Measurements from ENCODE around the gene ARF1.

ARF1 gene

DNA sequence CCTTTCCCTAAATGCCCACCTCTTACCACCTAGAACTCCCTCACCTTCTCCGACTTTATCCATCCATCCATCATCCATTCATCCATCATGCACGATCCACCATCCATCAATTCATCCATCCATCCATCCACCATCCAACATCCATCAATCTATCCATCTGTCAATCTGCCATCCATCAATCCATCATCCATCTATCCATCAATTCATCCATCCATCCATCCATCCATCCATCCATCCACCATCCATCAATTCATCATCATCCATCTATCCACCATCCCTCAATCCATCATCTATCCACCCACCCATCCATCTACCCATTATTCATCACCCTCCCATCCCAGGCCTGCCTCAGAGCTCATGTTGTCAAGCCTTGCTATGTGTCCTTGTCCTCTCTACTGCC, 41.2 kb upstream of the ARF1 start:
- FAIRE-seq (no peak), DNase-seq (ENCODE audit: insufficient read length) (no peak)
- no peak for TF ChIP-seq TAF1 (IDR thresholded peaks at IDR 0.05; ENCODE audit: borderline replicate concordance, low read depth, low read length)
- TF ChIP-seq POLR2AphosphoS5 (IDR thresholded peaks at IDR 0.05; ENCODE audit: low read depth, low read length): no peak
- no peak for TF ChIP-seq POLR2A (IDR thresholded peaks at IDR 0.05; ENCODE audit: low read depth, low read length)

DNA sequence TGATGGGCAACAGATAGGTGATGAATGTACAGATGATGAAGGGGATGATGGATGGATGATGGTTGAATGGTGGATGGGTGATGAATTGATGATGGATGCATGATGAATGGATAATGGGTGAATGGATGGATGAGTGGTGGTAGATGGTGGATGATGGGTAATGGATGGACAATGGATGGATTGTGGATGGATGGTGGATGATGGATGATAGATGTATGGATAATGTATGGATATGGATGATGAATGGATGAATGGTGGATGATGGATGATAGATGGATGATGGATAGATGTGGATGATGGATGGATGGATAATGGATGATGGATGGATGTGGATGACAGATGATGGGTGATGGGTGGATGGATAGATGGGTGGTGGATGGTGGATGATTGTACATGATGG, 40.0 kb upstream of the ARF1 start:
- FAIRE-seq (no peak), DNase-seq (ENCODE audit: insufficient read length) (no peak)
- TF ChIP-seq TAF1 (IDR thresholded peaks at IDR 0.05; ENCODE audit: borderline replicate concordance, low read depth, low read length) (no peak), POLR2A (IDR thresholded peaks at IDR 0.05; ENCODE audit: low read depth, low read length) (no peak), POLR2AphosphoS5 (IDR thresholded peaks at IDR 0.05; ENCODE audit: low read depth, low read length) (no peak)

DNA sequence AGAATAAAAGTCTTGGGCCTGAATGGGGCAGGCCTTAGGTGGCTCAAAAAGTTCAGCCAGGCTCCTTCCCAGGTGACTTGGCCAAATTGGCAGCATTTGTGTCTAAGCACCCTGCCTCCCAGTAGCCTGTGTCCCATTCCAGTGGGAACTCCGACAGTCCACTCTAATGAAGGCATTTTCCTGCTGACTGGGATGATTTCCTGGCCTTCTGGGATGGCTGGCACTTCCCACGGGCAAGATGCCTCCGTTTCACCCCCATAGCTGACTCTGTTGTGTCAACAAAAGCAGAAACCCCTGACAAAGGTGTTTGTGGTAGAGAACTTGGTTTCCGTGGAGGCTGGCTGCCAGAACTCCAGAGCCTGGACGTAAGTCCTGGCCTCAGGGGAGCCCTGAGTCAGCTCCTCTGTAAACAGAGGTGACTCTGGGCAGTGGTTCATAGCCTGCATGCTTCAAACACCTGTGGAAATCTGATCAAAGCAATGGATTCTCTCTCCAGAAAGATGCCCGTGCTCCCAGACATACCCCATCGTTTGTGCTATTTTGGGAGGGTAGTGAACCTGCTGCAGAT, 39.1 kb upstream of the ARF1 start:
- FAIRE-seq (no peak), DNase-seq (ENCODE audit: insufficient read length) (no peak)
- TF ChIP-seq POLR2A (IDR thresholded peaks at IDR 0.05; ENCODE audit: low read depth, low read length): no peak
- no peak for TF ChIP-seq TAF1 (IDR thresholded peaks at IDR 0.05; ENCODE audit: borderline replicate concordance, low read depth, low read length)
- TF ChIP-seq POLR2AphosphoS5 (IDR thresholded peaks at IDR 0.05; ENCODE audit: low read depth, low read length): no peak

DNA sequence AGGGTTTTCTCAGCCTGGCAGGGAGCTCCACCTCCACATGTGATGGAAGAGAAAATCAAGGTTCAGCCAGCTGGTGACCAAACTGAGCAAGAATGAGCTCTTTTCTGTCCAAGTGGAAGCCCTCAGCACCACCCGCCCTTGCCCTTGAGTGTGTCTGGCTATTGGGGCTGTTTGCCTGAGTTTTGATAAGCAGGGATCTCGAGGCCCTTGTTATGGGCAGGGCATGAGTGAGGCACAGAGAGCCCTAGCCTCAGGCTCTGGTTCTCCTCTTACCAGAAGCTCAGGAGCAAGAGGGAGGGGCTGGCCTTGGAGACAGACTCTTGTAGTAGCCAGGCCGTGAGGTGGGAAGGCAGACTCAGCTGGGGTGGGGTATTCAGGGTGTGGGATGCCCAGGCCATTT, 37.5 kb upstream of the ARF1 start:
- TF ChIP-seq TAF1 (IDR thresholded peaks at IDR 0.05; ENCODE audit: borderline replicate concordance, low read depth, low read length) (no peak), POLR2A (IDR thresholded peaks at IDR 0.05; ENCODE audit: low read depth, low read length) (no peak), POLR2AphosphoS5 (IDR thresholded peaks at IDR 0.05; ENCODE audit: low read depth, low read length) (no peak)
- FAIRE-seq (no peak), DNase-seq (ENCODE audit: insufficient read length) (no peak)

DNA sequence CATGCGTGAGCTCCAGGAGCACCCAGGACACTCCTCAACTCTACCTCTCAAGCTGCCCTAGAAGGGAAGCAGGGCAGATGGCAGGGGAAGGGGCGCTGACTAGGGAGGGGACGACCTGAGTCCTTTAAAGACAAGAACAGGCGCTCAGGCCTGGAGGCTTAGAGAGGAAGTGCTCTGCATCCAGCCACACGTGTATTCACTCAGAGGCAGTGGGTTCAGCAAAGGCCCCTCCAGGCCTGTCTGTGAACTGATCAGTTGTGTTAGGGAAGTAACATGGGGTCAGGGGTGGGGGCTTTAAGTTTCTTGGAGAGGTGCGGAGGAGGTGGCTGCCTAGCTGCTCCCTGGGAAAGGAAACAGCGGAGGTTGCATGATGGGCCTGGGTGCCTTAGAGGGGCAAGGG, 37.1 kb upstream of the ARF1 start:
- DNase-seq (ENCODE audit: insufficient read length): no peak
- FAIRE-seq: no peak
- TF ChIP-seq POLR2AphosphoS5 (IDR thresholded peaks at IDR 0.05; ENCODE audit: low read depth, low read length) (no peak), POLR2A (IDR thresholded peaks at IDR 0.05; ENCODE audit: low read depth, low read length) (no peak), TAF1 (IDR thresholded peaks at IDR 0.05; ENCODE audit: borderline replicate concordance, low read depth, low read length) (no peak)

DNA sequence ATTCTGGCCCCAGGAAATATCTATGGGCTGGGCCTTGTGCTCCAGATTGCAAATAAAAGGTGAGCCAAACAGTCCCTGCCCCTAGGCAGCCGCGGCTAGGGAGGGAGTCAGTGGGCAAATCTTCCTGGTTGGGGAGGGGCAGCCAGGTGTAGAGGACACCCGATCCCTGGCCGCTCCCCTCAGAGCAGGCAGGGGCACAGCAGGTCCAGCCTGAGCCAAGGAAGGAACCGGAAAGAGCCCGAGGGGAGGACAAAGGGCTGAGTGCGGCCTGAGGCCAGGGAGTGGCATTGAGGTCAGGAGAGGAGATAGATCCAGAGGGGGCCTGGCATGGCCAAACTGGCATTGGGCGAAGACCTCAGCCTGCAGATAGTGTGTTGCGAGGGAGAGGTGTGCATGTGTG, 36.6 kb upstream of the ARF1 start:
- DNase-seq (ENCODE audit: insufficient read length): no peak
- TF ChIP-seq POLR2A (IDR thresholded peaks at IDR 0.05; ENCODE audit: low read depth, low read length): no peak
- no peak for TF ChIP-seq TAF1 (IDR thresholded peaks at IDR 0.05; ENCODE audit: borderline replicate concordance, low read depth, low read length)
- no peak for TF ChIP-seq POLR2AphosphoS5 (IDR thresholded peaks at IDR 0.05; ENCODE audit: low read depth, low read length)
- FAIRE-seq: no peak

DNA sequence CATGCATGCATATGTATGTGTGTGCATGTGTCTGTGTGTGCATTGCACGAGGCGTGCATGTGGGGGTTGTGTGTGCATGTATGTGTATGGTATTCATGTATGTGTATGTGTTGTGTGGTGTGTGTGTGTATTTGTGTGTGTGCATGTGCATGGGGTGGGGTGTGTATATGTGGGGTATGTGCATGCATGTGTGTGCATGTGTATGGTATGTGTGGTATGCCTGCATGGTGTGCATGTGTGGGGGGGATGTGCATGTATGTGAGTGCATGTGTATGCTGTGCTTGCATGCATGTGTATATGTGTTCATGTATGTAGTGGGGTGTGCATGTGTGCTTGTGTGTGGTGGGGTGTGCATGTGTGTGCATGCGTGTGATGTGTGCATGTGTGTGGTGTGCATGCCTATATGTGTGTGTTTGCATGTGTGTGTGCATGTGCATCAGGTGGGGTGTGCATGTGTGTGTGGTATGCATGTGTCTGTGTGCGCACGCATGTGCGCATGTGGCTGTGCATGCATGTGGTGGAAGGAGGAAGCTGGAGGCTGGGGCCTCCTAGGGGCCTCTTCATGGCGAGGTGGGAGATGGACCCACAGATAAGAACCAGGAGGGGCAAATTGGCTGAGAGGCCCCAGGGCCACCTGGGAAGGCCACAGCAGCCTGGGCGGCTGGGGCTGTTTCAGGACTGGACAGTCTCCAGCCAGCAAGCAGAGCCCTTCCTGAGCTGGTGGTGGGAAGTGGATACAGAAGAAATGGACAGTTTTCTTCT, 35.9 kb upstream of the ARF1 start:
- no peak for FAIRE-seq
- DNase-seq (ENCODE audit: insufficient read length): no peak
- TF ChIP-seq POLR2A (IDR thresholded peaks at IDR 0.05; ENCODE audit: low read depth, low read length) (no peak), POLR2AphosphoS5 (IDR thresholded peaks at IDR 0.05; ENCODE audit: low read depth, low read length) (no peak), TAF1 (IDR thresholded peaks at IDR 0.05; ENCODE audit: borderline replicate concordance, low read depth, low read length) (no peak)

DNA sequence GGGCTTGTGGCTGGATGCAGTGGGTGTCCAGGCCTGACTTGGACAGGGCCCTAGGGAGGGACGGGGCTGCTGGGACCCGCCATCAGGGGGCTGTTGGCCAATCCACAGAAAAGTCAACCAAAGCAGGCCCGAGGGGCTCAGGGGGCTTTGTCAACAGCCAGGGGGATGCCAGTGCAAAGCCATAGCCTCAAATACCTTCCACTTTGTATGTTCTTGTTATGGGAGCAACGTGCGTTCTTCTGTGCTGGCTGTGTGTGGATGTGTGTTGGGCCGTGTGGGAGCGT, 35.4 kb upstream of the ARF1 start:
- DNase-seq (ENCODE audit: insufficient read length): no peak
- no peak for TF ChIP-seq POLR2AphosphoS5 (IDR thresholded peaks at IDR 0.05; ENCODE audit: low read depth, low read length)
- no peak for TF ChIP-seq POLR2A (IDR thresholded peaks at IDR 0.05; ENCODE audit: low read depth, low read length)
- no peak for TF ChIP-seq TAF1 (IDR thresholded peaks at IDR 0.05; ENCODE audit: borderline replicate concordance, low read depth, low read length)
- FAIRE-seq: no peak

DNA sequence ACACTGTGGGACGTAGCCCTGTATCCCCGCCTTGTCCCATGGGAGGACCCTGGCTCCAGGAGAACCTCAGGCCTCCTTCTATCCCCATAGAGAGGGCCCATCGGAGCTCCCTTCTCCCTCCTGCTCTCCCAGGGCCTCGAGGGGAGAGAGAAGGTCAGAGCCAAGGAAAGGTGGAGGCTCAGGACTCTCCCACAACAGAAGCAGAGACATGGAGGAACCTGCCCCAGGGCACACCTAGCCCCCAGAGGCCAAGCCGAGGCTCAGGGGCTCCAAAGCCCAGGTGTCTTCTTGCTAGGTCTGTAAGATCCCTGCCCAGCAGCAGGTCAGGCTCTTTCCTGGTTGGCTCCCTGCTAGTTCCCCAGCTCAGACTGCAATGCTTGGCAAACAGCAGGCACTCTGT, 34.4 kb upstream of the ARF1 start:
- TF ChIP-seq TAF1 (IDR thresholded peaks at IDR 0.05; ENCODE audit: borderline replicate concordance, low read depth, low read length): no peak
- TF ChIP-seq POLR2A (IDR thresholded peaks at IDR 0.05; ENCODE audit: low read depth, low read length): no peak
- TF ChIP-seq POLR2AphosphoS5 (IDR thresholded peaks at IDR 0.05; ENCODE audit: low read depth, low read length): no peak
- no peak for FAIRE-seq

DNA sequence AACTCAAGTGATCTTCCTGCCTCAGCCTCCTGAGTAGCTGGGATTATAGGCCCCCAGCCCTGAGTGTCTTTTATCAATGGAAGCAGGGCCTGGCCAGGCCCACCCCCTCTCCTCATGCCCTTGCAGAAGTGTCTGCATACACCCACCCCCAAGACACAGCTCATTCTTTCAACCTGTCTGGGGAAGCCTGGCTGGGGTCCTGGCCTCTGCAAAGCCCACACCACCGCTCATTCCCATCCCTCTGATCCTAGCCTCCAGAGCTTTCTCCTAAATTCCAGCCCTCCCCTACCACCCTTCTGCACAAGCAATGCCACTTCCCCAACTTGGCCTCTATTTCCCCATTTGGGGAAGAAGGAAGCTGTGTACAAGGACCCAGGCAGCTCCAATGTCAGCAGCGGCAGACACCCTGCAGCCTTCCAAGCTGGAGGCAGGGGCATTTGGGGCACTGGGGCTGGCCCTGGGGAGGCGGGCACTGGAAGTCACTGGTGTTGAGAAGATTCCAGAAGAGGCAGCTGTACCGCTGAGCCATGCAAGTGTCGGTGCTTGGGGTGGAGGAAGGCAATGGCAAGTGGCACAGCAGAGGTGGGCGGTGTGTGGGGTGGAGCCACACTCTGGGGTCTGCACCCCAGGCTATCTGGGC, 33.7 kb upstream of the ARF1 start:
- FAIRE-seq (no peak), DNase-seq (ENCODE audit: insufficient read length) (no peak)
- no peak for TF ChIP-seq POLR2A (IDR thresholded peaks at IDR 0.05; ENCODE audit: low read depth, low read length)
- TF ChIP-seq POLR2AphosphoS5 (IDR thresholded peaks at IDR 0.05; ENCODE audit: low read depth, low read length): no peak
- no peak for TF ChIP-seq TAF1 (IDR thresholded peaks at IDR 0.05; ENCODE audit: borderline replicate concordance, low read depth, low read length)

More for the DNA sequence above, 34.4 kb upstream of the ARF1 start:
- no peak for DNase-seq (ENCODE audit: insufficient read length)

DNA sequence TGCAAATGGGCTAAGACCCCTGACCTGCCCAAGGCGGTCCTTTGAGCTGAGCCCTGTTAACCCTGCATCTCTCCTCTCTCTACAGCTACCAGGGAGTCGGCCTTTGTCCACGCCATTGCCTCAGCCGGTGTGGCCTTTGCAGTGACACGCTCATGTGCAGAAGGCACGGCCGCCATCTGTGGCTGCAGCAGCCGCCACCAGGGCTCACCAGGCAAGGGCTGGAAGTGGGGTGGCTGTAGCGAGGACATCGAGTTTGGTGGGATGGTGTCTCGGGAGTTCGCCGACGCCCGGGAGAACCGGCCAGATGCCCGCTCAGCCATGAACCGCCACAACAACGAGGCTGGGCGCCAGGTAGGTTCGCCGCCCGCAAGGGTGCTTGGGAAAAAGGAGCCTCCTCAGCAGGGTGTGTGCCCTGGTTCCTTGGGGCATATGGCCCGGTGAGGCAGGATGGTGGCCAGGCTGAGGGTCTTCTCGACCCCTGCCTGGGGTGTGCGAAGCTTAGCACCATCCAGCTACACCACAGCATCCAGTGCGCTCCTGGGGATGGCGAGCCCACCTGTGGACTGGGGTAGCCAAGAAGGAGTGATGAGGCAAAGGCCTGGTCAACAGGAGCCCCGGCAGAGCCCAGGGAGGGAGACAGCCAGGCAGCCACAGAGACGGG, 31.8 kb upstream of the ARF1 start:
- FAIRE-seq (no peak), DNase-seq (ENCODE audit: insufficient read length) (no peak)
- TF ChIP-seq TAF1 (IDR thresholded peaks at IDR 0.05; ENCODE audit: borderline replicate concordance, low read depth, low read length) (no peak), POLR2AphosphoS5 (IDR thresholded peaks at IDR 0.05; ENCODE audit: low read depth, low read length) (no peak), POLR2A (IDR thresholded peaks at IDR 0.05; ENCODE audit: low read depth, low read length) (no peak)

Data from GM12892 (cell line).